Heart right ventricle (tissue), 16 donors: ENCODE measurements around the gene ARFGAP2. TPM values are rescaled to one million over a fixed set of nuclear protein-coding genes. Genes with fewer than 3 reads are reported as not detected.

Experiments used
- ATAC-seq, 8 donors: fragments of 200-7000 bp; cut with Tn5 transposase; one replicate each; pipeline ENCODE4 v1.9.1; 2020; ENCODE audit warnings: mild to moderate bottlenecking in 8 of 8, moderate library complexity in 8 of 8, moderate number of reproducible peaks in 1 of 8
- DNase-seq, 2 donors: peaks; one replicate each; pipeline ENCODE4 v3.0.0-alpha.2; 2020
- H3K27ac ChIP-seq, 10 donors: fragments of 200-600 bp; sonication (generic) in 2 of 10; one replicate each; pipeline versions ENCODE4 v1.5.0 to v1.8.0; 2020 to 2022; ENCODE audit warnings: mild to moderate bottlenecking in 3 of 10
- H3K27me3 ChIP-seq, 7 donors: fragments of 200-600 bp; one replicate each; pipeline ENCODE4 v1.8.0; 2021 to 2022; ENCODE audit warnings: mild to moderate bottlenecking in 2 of 7
- H3K36me3 ChIP-seq, 9 donors: fragments of 200-600 bp; sonication (generic) in 1 of 9; one replicate each; pipeline versions ENCODE4 v1.5.0 to v1.8.0; 2020 to 2022; ENCODE audit warnings: mild to moderate bottlenecking in 2 of 9
- H3K4me1 ChIP-seq, 9 donors: fragments of 200-600 bp; sonication (generic) in 1 of 9; one replicate each; pipeline versions ENCODE4 v1.5.0 to v1.8.0; 2020 to 2022; ENCODE audit warnings: mild to moderate bottlenecking in 4 of 9
- H3K4me3 ChIP-seq, 10 donors: fragments of 200-600 bp; sonication (generic) in 2 of 10; one replicate each; pipeline versions ENCODE4 v1.5.0 to v1.8.0; 2020 to 2022; ENCODE audit warnings: mild to moderate bottlenecking in 7 of 10, moderate library complexity in 2 of 10
- H3K9me3 ChIP-seq, 11 donors: fragments of 200-600 bp in 10 of 11; sonication (generic) in 2 of 11; one replicate each; pipeline versions ENCODE4 v1.5.0 to v1.8.0; 2013 to 2022; ENCODE audit warnings: mild to moderate bottlenecking in 2 of 11, control low read depth in 1 of 11, moderate library complexity in 1 of 11
- CTCF ChIP-seq, 9 donors: fragments of 200-600 bp; sonication (generic) in 2 of 9; IDR thresholded peaks; one replicate each; pipeline versions ENCODE4 v1.5.0 to v1.8.0; 2021 to 2022; ENCODE audit warnings: antibody characterized with exemption in 9 of 9, mild to moderate bottlenecking in 5 of 9, moderate library complexity in 1 of 9
- WGBS, 2 donors: extraction: QIAGEN DNeasy Blood & Tissue Kit; methylation state at CpG; one replicate each; pipeline ENCODE4 v1.1.7; 2013; ENCODE audit warnings: inconsistent platforms in 1 of 2; 5-methylcytosine and 5-hydroxymethylcytosine counted together
- intact Hi-C, 10 donors: fragments of 100-400 bp; cut with DNase I; formaldehyde crosslinking; loops; one replicate each; pipeline versions ENCODE4 v1.11.1 to v1.14.2; 2022
- polyA plus RNA-seq, 2 donors: library from polyadenylated mRNA; stranded (reverse); fragments of 200-250 nt; gene quantifications; one replicate each; pipeline ENCODE4 v1.2.3, GENCODE V29; 2013
- total RNA-seq, 10 donors: library from RNA; stranded (reverse); fragmentation: NEBNext Ultra II Directional in 3 of 10; extraction: Animal tissue kit (Norgen Biotek cat#: 25700) in 3 of 10; gene quantifications; one replicate each; pipeline versions ENCODE4 v1.2.1 to v1.2.4, GENCODE V29; 2021 to 2023
- donor health status: Arrhythmogenic right ventricular cardiomyopathy.
- donor health status: ischemic (EF 13 %, LVEDD 7.1; RV severe dilation, severe dysfunction).
- donor health status: healthy with polysubstance abuse.
- donor health status: DM: no; HTN: yes; CAD: no.
- donor health status: DM: no; HTN: no; CAD: no.
- donor health status: ischemic (EF 25% LVEDD 6.9; RV normal size, moderate dysfunction).
- donor health status: ischemic (EF 25% LVEDD 5.7; RV mildly dilated, moderate dysfunction).
- donor health status: healthy.
- donor health status: DM: yes; HTN: yes; CAD: no.
- donor health status: Ischemic cardiomyopathy.
- donor health status: ischemic (EF 35%, LVEDD 5.7; RV mildly dilated, moderate dysfunction).
- donor health status: nonischemic (EF 11% LVEDD 7.7; RV severe dilation, severe dysfunction).
- donor health status: DM: yes; HTN: yes; CAD: no.
- donor health status: PGD.
- donor health status: ischemic (EF 29% LVEDD 5.4; RV normal size, mild dysfunction).
- donor health status: nonischemic (EF 23%, LVEDD 6.1; RV moderate dilation, normal function).

The ARFGAP2 gene
- total and polyA plus RNA-seq, 12 donors, result 47.8 to 70.2 (median 62.9) TPM

GRCh38 chr11:47156951-47157350 is 19.7 kb downstream of the ARFGAP2 start:
- Histone ChIP-seq H3K4me1 (peaks cover 0 to 29% (median 16%) of the 10 kb centered on the region in 9 donors), H3K27me3 (no peaks in the 10 kb centered on the region), H3K4me3 (no peak overlapping the region), H3K9me3 (no peaks in the 10 kb centered on the region), H3K36me3 (peaks cover 0 to 27% (median 0%) of the 10 kb centered on the region in 9 donors), H3K27ac (no peak overlapping the region)
- intact Hi-C loops, result no loop called here
- no peak for DNase-seq
- WGBS, 2 donors, result 88 to 92% methylated on average over 20 of the region's 20 CpGs
- ATAC-seq, result no peak
- TF ChIP-seq CTCF (IDR thresholded peaks at IDR 0.05), result no peak

- WGBS, 2 donors, result 92 to 95% methylated on average over 6 of the region's 6 CpGs
- Histone ChIP-seq H3K4me1 (peaks cover 0 to 23% (median 13%) of the 10 kb centered on the region in 9 donors), H3K9me3 (no peaks in the 10 kb centered on the region), H3K4me3 (no peak overlapping the region), H3K27ac (no peak overlapping the region), H3K27me3 (no peaks in the 10 kb centered on the region), H3K36me3 (peaks cover 0 to 27% (median 0%) of the 10 kb centered on the region in 9 donors)
- ATAC-seq (no peak), DNase-seq (no peak)
- intact Hi-C loops, result no loop called here
- no peak for TF ChIP-seq CTCF (IDR thresholded peaks at IDR 0.05)
These were observed 20.3 kb downstream of the ARFGAP2 start for GRCh38 chr11:47156333-47156732.

GRCh38 chr11:47155879-47156278 is 20.8 kb downstream of the ARFGAP2 start:
- peaks cover 0 to 18% (median 10%) of the 10 kb centered on the region in 9 donors for H3K4me1 ChIP-seq
- no peak for TF ChIP-seq CTCF (IDR thresholded peaks at IDR 0.05)
- no peaks in the 10 kb centered on the region for H3K27me3 ChIP-seq
- peaks cover 0 to 27% (median 0%) of the 10 kb centered on the region in 9 donors for H3K36me3 ChIP-seq
- WGBS, 2 donors, result 96 to 97% methylated on average over 4 of the region's 4 CpGs
- intact Hi-C loops, result loop anchor here in 1 of 10 donors (2.0 kb wide), 1 partner anchor 261 kb away; no protein-coding TSS in a partner anchor
- no peaks in the 10 kb centered on the region for H3K9me3 ChIP-seq
- DNase-seq (no peak), ATAC-seq (no peak)
- no peak overlapping the region for H3K4me3 ChIP-seq
- no peak overlapping the region for H3K27ac ChIP-seq

GRCh38 chr11:47154616-47155570 is 21.8 kb downstream of the ARFGAP2 start:
- H3K27me3 ChIP-seq, result no peaks in the 10 kb centered on the region
- intact Hi-C loops, result loop anchor here in 4 of 10 donors (2.0 to 5.0 kb wide), 4 partner anchors 218 to 263 kb away; partner anchors contain the start of gene CSTPP1 (in 1 of the 4)
- DNase-seq (no peak), ATAC-seq (no peak)
- TF ChIP-seq CTCF (IDR thresholded peaks at IDR 0.05), result no peak
- H3K4me3 ChIP-seq, result no peak overlapping the region
- no peaks in the 10 kb centered on the region for H3K9me3 ChIP-seq
- WGBS, 2 donors, result 66 to 81% methylated on average over 18 of the region's 18 CpGs
- H3K27ac ChIP-seq, result peak overlapping the region in 1 of 10 donors; percentile 14
- peaks cover 0 to 22% (median 0%) of the 10 kb centered on the region in 9 donors for H3K36me3 ChIP-seq
- peaks cover 0 to 18% (median 10%) of the 10 kb centered on the region in 9 donors for H3K4me1 ChIP-seq
